HepG2 (cell line): ENCODE measurements around the gene GOLGA3. TPM values are rescaled to one million over a fixed set of nuclear protein-coding genes. Genes with fewer than 3 reads are reported as not detected.

Source experiments
- KDM6A ChIP-seq: IDR thresholded peaks from 2 replicates; pipeline ENCODE4 v1.6.1; 2016; ENCODE audit warnings: low read depth
- KLF9 ChIP-seq: IDR thresholded peaks from 2 replicates; pipeline ENCODE4 v1.6.1; 2016; ENCODE audit warnings: low read depth
- NKX3-1 ChIP-seq: sonication (generic); formaldehyde crosslinking; IDR thresholded peaks from 2 replicates; pipeline ENCODE4 v1.5.0; 2020; ENCODE audit warnings: missing genetic modification reagents
- RARG ChIP-seq: sonication (generic); formaldehyde crosslinking; IDR thresholded peaks from 2 replicates; pipeline ENCODE4 v1.4.0; 2020; ENCODE audit warnings: low read depth, mild to moderate bottlenecking, missing genetic modification reagents
- U2AF2 ChIP-seq: fragments of 200-400 bp; formaldehyde crosslinking; IDR thresholded peaks from 2 replicates; pipeline ENCODE4 v1.6.1; 2017; ENCODE audit warnings: low read depth, mild to moderate bottlenecking, low read length
- ZBTB21 ChIP-seq: sonication (generic); formaldehyde crosslinking; IDR thresholded peaks from 2 replicates; pipeline ENCODE4 v1.4.0; 2020; ENCODE audit warnings: missing genetic modification reagents
- ZFP1 ChIP-seq: IDR thresholded peaks from 2 replicates; pipeline ENCODE4 v1.6.1; 2016
- ZMYM3 ChIP-seq: sonication (generic); formaldehyde crosslinking; IDR thresholded peaks from 2 replicates; pipeline ENCODE4 v1.5.1; 2020; ENCODE audit warnings: mild to moderate bottlenecking, missing genetic modification reagents
- ZNF530 ChIP-seq: sonication (generic); formaldehyde crosslinking; IDR thresholded peaks from 2 replicates; pipeline ENCODE4 v1.5.0; 2020; ENCODE audit warnings: low read depth, mild to moderate bottlenecking, missing genetic modification reagents
- ZNF629 ChIP-seq: sonication (generic); formaldehyde crosslinking; conservative IDR thresholded peaks from 2 replicates; pipeline ENCODE4 v1.5.0; 2020; ENCODE audit warnings: missing genetic modification reagents
- polyA plus RNA-seq, 8 experiments: library from polyadenylated mRNA; depleted of rRNA in 3 of 8; stranded (reverse) in 7 of 8; unstranded in 1 of 8; fragments of >200 nt; fragmentation: Illumina TruSeq in 4 of 8; extraction: Trizol in 4 of 8; gene quantifications; 2 replicates each; pipeline versions ENCODE4 v1.2.1 to v1.2.3, GENCODE V29; 2011 to 2016; ENCODE audit warnings: low read depth in 4 of 8, missing spikeins in 1 of 8, mixed read lengths in 1 of 8; ENCODE audit not compliant: insufficient read depth in 1 of 8
- total RNA-seq, 5 experiments: library from RNA; depleted of rRNA; stranded (reverse); fragments of >200 nt; fragmentation: Illumina TruSeq; extraction: Trizol; gene quantifications; 2 replicates each; pipeline ENCODE4 v1.2.3, GENCODE V29; 2016; ENCODE audit warnings: low read depth in 1 of 5
- TF ChIP-seq, protein P1 (sequence below): sonication (generic); formaldehyde crosslinking; IDR thresholded peaks from 2 replicates; pipeline ENCODE4 v1.4.0; 2020; ENCODE audit warnings: mild to moderate bottlenecking, missing genetic modification reagents
- TF ChIP-seq, protein P2 (sequence below): sonication (generic); formaldehyde crosslinking; IDR thresholded peaks from 2 replicates; pipeline ENCODE4 v1.5.0; 2020; ENCODE audit warnings: mild to moderate bottlenecking, low read depth, missing genetic modification reagents, borderline replicate concordance
- TF ChIP-seq, protein P3 (sequence below): sonication (generic); formaldehyde crosslinking; IDR thresholded peaks from 2 replicates; pipeline ENCODE4 v1.4.0; 2020; ENCODE audit warnings: missing genetic modification reagents
- TF ChIP-seq, protein P4 (sequence below): sonication (generic); formaldehyde crosslinking; IDR thresholded peaks from 2 replicates; pipeline ENCODE4 v1.4.0; 2020; ENCODE audit warnings: missing genetic modification reagents, borderline replicate concordance
- TF ChIP-seq, protein P5 (sequence below): sonication (generic); formaldehyde crosslinking; IDR thresholded peaks from 2 replicates; pipeline ENCODE4 v1.5.1; 2020; ENCODE audit warnings: missing genetic modification reagents, mild to moderate bottlenecking, borderline replicate concordance
- TF ChIP-seq, protein P6 (sequence below): sonication (generic); formaldehyde crosslinking; IDR thresholded peaks from 2 replicates; pipeline ENCODE4 v1.4.0; 2020; ENCODE audit warnings: missing genetic modification reagents, borderline replicate concordance
- TF ChIP-seq, protein P7 (sequence below): sonication (generic); formaldehyde crosslinking; IDR thresholded peaks from 2 replicates; pipeline ENCODE4 v1.8.1; 2023; ENCODE audit warnings: missing genetic modification reagents, mild to moderate bottlenecking, borderline replicate concordance

GOLGA3 gene
- total and polyA plus RNA-seq, 2 of the 13 experiments (the other 11 are each of a cell fraction or from before 2014, with no cell fraction given), result 22.0 to 43.0 TPM

DNA sequence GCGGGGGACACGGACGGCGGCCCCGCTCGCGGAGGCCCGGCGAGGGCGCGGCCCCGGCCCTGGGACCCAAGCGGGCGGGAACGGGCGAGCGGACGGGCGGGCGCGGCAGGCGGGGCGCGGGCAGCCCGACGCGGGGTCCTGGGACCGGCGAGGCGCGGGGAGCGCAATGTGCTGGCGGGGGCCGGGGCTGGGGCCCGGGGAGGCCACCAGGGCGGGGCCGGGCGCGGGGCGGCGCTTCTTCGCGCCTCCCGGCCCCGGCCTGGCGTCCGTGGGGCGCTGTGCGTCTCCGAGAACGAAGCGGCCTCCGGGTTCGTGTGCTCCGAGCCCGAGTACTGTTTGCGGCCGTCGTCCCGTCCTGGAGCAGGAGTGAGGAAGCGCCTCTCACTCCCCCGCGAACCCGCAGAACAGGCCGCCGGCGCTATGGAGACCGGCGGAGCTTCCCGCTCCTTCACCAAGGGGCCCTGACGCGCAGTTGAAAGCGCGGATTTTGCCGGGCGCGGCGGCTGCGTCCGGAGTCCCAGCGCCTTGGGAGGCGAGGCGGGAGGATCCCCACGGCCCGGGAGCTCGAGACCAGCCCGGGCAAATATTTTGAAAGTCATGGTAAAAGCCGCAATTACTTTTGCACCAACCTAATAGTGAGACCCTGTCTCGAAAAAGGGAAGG, 66.6 kb downstream of the GOLGA3 start (continued):
- TF ChIP-seq KDM6A (CRISPR knock-in tag) (no peak), NKX3-1 (CRISPR knock-in tag) (peak; percentile 66; the same call in 1 of the 2 replicates), KLF9 (no peak), U2AF2 (no peak), ZMYM3 (CRISPR knock-in tag) (no peak; the same call in 1 of the 2 replicates), ZNF629 (CRISPR knock-in tag) (0 out of 2 replicates have a peak, but pooled peaks have one; percentile 25), ZBTB21 (CRISPR knock-in tag) (no peak), ZNF530 (CRISPR knock-in tag) (no peak), RARG (CRISPR knock-in tag) (no peak), ZFP1 (CRISPR knock-in tag) (no peak)
- TF ChIP-seq, protein P1, sequence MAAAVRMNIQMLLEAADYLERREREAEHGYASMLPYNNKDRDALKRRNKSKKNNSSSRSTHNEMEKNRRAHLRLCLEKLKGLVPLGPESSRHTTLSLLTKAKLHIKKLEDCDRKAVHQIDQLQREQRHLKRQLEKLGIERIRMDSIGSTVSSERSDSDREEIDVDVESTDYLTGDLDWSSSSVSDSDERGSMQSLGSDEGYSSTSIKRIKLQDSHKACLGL, result peak; percentile 43; the same call in 1 of the 2 replicates
- TF ChIP-seq, protein P2, sequence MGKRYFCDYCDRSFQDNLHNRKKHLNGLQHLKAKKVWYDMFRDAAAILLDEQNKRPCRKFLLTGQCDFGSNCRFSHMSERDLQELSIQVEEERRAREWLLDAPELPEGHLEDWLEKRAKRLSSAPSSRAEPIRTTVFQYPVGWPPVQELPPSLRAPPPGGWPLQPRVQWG (CRISPR knock-in tag), result no peak
- TF ChIP-seq, protein P3, sequence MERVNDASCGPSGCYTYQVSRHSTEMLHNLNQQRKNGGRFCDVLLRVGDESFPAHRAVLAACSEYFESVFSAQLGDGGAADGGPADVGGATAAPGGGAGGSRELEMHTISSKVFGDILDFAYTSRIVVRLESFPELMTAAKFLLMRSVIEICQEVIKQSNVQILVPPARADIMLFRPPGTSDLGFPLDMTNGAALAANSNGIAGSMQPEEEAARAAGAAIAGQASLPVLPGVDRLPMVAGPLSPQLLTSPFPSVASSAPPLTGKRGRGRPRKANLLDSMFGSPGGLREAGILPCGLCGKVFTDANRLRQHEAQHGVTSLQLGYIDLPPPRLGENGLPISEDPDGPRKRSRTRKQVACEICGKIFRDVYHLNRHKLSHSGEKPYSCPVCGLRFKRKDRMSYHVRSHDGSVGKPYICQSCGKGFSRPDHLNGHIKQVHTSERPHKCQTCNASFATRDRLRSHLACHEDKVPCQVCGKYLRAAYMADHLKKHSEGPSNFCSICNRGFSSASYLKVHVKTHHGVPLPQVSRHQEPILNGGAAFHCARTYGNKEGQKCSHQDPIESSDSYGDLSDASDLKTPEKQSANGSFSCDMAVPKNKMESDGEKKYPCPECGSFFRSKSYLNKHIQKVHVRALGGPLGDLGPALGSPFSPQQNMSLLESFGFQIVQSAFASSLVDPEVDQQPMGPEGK (CRISPR knock-in tag), result peak; percentile 60; the same call in 1 of the 2 replicates
- TF ChIP-seq, protein P4, sequence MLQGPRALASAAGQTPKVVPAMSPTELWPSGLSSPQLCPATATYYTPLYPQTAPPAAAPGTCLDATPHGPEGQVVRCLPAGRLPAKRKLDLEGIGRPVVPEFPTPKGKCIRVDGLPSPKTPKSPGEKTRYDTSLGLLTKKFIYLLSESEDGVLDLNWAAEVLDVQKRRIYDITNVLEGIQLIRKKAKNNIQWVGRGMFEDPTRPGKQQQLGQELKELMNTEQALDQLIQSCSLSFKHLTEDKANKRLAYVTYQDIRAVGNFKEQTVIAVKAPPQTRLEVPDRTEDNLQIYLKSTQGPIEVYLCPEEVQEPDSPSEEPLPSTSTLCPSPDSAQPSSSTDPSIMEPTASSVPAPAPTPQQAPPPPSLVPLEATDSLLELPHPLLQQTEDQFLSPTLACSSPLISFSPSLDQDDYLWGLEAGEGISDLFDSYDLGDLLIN, result no peak
- TF ChIP-seq, protein P5, sequence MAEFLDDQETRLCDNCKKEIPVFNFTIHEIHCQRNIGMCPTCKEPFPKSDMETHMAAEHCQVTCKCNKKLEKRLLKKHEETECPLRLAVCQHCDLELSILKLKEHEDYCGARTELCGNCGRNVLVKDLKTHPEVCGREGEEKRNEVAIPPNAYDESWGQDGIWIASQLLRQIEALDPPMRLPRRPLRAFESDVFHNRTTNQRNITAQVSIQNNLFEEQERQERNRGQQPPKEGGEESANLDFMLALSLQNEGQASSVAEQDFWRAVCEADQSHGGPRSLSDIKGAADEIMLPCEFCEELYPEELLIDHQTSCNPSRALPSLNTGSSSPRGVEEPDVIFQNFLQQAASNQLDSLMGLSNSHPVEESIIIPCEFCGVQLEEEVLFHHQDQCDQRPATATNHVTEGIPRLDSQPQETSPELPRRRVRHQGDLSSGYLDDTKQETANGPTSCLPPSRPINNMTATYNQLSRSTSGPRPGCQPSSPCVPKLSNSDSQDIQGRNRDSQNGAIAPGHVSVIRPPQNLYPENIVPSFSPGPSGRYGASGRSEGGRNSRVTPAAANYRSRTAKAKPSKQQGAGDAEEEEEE (CRISPR knock-in tag), result no peak
- TF ChIP-seq, protein P6, sequence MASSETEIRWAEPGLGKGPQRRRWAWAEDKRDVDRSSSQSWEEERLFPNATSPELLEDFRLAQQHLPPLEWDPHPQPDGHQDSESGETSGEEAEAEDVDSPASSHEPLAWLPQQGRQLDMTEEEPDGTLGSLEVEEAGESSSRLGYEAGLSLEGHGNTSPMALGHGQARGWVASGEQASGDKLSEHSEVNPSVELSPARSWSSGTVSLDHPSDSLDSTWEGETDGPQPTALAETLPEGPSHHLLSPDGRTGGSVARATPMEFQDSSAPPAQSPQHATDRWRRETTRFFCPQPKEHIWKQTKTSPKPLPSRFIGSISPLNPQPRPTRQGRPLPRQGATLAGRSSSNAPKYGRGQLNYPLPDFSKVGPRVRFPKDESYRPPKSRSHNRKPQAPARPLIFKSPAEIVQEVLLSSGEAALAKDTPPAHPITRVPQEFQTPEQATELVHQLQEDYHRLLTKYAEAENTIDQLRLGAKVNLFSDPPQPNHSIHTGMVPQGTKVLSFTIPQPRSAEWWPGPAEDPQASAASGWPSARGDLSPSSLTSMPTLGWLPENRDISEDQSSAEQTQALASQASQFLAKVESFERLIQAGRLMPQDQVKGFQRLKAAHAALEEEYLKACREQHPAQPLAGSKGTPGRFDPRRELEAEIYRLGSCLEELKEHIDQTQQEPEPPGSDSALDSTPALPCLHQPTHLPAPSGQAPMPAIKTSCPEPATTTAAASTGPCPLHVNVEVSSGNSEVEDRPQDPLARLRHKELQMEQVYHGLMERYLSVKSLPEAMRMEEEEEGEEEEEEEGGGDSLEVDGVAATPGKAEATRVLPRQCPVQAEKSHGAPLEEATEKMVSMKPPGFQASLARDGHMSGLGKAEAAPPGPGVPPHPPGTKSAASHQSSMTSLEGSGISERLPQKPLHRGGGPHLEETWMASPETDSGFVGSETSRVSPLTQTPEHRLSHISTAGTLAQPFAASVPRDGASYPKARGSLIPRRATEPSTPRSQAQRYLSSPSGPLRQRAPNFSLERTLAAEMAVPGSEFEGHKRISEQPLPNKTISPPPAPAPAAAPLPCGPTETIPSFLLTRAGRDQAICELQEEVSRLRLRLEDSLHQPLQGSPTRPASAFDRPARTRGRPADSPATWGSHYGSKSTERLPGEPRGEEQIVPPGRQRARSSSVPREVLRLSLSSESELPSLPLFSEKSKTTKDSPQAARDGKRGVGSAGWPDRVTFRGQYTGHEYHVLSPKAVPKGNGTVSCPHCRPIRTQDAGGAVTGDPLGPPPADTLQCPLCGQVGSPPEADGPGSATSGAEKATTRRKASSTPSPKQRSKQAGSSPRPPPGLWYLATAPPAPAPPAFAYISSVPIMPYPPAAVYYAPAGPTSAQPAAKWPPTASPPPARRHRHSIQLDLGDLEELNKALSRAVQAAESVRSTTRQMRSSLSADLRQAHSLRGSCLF (CRISPR knock-in tag), result no peak
- TF ChIP-seq, protein P7, sequence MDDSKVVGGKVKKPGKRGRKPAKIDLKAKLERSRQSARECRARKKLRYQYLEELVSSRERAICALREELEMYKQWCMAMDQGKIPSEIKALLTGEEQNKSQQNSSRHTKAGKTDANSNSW, result no peak
